Measurements from ENCODE around the gene PPFIA3. TPM values are rescaled to one million over a fixed set of nuclear protein-coding genes. Genes with fewer than 3 reads are reported as not detected.

Gene PPFIA3
- total RNA-seq, 1 experiment from 2014 or later: 27.3 TPM

DNA sequence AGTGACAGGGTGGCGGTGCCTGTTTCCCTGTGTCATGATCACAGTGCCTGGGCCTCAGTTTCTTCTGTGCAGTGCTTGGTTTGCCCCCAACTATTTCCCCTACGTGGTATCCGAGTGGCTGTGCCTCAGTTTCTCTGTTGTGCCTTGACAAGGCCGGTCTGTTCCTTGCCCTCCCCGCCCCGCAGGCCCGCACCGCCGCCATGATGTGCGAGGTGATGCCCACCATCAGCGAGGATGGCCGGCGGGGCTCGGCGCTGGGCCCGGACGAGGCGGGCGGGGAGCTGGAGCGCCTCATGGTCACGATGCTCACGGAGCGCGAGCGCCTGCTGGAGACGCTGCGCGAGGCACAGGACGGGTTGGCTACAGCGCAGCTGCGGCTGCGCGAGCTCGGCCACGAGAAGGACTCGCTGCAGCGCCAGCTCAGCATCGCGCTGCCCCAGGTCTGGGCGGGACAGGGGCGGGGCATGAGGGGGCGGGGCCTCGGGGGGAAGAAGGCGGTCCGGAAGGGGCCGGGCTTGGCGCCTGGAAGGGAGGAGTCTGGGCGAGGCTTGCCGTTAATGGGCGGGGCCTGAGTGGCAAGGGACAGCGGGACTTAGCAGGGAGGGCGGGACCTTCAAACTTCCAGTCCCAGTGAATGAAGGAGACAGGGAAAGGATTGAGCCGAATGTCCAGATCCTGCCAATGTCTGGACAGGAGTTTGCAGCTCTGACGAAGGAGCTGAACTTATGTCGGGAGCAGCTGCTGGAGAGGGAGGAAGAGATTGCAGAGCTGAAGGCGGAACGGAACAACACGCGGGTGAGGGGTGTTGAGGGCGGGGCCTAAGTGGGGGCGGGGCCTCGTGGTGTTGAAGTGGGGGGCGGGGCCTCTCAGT is 8.6 kb downstream of the PPFIA3 start (continued):
- TF ChIP-seq ZNF396 (CRISPR knock-in tag; IDR thresholded peaks at IDR 0.05; ENCODE audit: borderline replicate concordance) (no peak), SMAD3 (CRISPR knock-in tag; IDR thresholded peaks at IDR 0.05; ENCODE audit: borderline replicate concordance) (peak; percentile 95), ELF4 (CRISPR knock-in tag; IDR thresholded peaks at IDR 0.05; ENCODE audit: low read depth) (0 out of 2 replicates have a peak, but pooled peaks have one; percentile 82), ZNF121 (CRISPR knock-in tag; IDR thresholded peaks at IDR 0.05) (peak; percentile 66; the same call in 1 of the 2 replicates), ZNF317 (CRISPR knock-in tag; IDR thresholded peaks at IDR 0.05; ENCODE audit: borderline replicate concordance, low read depth) (peak; percentile 60; the same call in 1 of the 2 replicates), CREB1 (CRISPR knock-in tag; IDR thresholded peaks at IDR 0.05) (peak; percentile 93; the same call in 1 of the 2 replicates), RELA (CRISPR knock-in tag; IDR thresholded peaks at IDR 0.05; ENCODE audit: borderline replicate concordance) (peak; percentile 48; the same call in 1 of the 2 replicates), IRF2 (CRISPR knock-in tag; IDR thresholded peaks at IDR 0.05; ENCODE audit: borderline replicate concordance, low read depth) (no peak), NR3C1 (CRISPR knock-in tag; conservative IDR thresholded peaks at IDR 0.05; ENCODE audit: low read depth) (no peak), ZBTB21 (CRISPR knock-in tag; IDR thresholded peaks at IDR 0.05; ENCODE audit: borderline replicate concordance) (peak; percentile 91; the same call in 1 of the 2 replicates), CBFB (CRISPR knock-in tag; IDR thresholded peaks at IDR 0.05; ENCODE audit: low read depth) (no peak; the same call in 1 of the 2 replicates), ZNF423 (CRISPR knock-in tag; IDR thresholded peaks at IDR 0.05) (no peak), NR2C2 (CRISPR knock-in tag; IDR thresholded peaks at IDR 0.05) (0 out of 2 replicates have a peak, but pooled peaks have one; percentile 46), ATF1 (CRISPR knock-in tag; IDR thresholded peaks at IDR 0.05) (peak; percentile 95), ESRRA (CRISPR knock-in tag; IDR thresholded peaks at IDR 0.05; ENCODE audit: borderline replicate concordance) (peak; percentile 81; the same call in 1 of the 2 replicates), FOXJ3 (CRISPR knock-in tag; IDR thresholded peaks at IDR 0.05; ENCODE audit: borderline replicate concordance) (no peak)
- TF ChIP-seq, protein P1, sequence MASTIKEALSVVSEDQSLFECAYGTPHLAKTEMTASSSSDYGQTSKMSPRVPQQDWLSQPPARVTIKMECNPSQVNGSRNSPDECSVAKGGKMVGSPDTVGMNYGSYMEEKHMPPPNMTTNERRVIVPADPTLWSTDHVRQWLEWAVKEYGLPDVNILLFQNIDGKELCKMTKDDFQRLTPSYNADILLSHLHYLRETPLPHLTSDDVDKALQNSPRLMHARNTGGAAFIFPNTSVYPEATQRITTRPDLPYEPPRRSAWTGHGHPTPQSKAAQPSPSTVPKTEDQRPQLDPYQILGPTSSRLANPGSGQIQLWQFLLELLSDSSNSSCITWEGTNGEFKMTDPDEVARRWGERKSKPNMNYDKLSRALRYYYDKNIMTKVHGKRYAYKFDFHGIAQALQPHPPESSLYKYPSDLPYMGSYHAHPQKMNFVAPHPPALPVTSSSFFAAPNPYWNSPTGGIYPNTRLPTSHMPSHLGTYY (CRISPR knock-in tag; IDR thresholded peaks at IDR 0.05): no peak
- TF ChIP-seq, protein P2, sequence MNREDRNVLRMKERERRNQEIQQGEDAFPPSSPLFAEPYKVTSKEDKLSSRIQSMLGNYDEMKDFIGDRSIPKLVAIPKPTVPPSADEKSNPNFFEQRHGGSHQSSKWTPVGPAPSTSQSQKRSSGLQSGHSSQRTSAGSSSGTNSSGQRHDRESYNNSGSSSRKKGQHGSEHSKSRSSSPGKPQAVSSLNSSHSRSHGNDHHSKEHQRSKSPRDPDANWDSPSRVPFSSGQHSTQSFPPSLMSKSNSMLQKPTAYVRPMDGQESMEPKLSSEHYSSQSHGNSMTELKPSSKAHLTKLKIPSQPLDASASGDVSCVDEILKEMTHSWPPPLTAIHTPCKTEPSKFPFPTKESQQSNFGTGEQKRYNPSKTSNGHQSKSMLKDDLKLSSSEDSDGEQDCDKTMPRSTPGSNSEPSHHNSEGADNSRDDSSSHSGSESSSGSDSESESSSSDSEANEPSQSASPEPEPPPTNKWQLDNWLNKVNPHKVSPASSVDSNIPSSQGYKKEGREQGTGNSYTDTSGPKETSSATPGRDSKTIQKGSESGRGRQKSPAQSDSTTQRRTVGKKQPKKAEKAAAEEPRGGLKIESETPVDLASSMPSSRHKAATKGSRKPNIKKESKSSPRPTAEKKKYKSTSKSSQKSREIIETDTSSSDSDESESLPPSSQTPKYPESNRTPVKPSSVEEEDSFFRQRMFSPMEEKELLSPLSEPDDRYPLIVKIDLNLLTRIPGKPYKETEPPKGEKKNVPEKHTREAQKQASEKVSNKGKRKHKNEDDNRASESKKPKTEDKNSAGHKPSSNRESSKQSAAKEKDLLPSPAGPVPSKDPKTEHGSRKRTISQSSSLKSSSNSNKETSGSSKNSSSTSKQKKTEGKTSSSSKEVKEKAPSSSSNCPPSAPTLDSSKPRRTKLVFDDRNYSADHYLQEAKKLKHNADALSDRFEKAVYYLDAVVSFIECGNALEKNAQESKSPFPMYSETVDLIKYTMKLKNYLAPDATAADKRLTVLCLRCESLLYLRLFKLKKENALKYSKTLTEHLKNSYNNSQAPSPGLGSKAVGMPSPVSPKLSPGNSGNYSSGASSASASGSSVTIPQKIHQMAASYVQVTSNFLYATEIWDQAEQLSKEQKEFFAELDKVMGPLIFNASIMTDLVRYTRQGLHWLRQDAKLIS (CRISPR knock-in tag; IDR thresholded peaks at IDR 0.05; ENCODE audit: borderline replicate concordance): peak; percentile 32; the same call in 1 of the 2 replicates
- TF ChIP-seq, protein P3, sequence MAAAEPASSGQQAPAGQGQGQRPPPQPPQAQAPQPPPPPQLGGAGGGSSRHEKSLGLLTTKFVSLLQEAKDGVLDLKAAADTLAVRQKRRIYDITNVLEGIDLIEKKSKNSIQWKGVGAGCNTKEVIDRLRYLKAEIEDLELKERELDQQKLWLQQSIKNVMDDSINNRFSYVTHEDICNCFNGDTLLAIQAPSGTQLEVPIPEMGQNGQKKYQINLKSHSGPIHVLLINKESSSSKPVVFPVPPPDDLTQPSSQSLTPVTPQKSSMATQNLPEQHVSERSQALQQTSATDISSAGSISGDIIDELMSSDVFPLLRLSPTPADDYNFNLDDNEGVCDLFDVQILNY (CRISPR knock-in tag; IDR thresholded peaks at IDR 0.05): peak; percentile 86
